Ammon's horn (tissue), 1 donor: Measurements from ENCODE around the gene RGMA.
"Not testable (repeated sequence)": the region's sequence is repeated elsewhere in the genome, so short reads cannot be mapped to it uniquely, and the experiment has no call there.

Source experiments
- DNase-seq: peaks from one replicate; pipeline ENCODE4 v3.0.0-alpha.2; 2016; ENCODE audit warnings: low spot score

The RGMA gene

GRCh38 chr15:93048426-93048721, 40.6 kb downstream of the RGMA start:
- no peak for DNase-seq

DNA sequence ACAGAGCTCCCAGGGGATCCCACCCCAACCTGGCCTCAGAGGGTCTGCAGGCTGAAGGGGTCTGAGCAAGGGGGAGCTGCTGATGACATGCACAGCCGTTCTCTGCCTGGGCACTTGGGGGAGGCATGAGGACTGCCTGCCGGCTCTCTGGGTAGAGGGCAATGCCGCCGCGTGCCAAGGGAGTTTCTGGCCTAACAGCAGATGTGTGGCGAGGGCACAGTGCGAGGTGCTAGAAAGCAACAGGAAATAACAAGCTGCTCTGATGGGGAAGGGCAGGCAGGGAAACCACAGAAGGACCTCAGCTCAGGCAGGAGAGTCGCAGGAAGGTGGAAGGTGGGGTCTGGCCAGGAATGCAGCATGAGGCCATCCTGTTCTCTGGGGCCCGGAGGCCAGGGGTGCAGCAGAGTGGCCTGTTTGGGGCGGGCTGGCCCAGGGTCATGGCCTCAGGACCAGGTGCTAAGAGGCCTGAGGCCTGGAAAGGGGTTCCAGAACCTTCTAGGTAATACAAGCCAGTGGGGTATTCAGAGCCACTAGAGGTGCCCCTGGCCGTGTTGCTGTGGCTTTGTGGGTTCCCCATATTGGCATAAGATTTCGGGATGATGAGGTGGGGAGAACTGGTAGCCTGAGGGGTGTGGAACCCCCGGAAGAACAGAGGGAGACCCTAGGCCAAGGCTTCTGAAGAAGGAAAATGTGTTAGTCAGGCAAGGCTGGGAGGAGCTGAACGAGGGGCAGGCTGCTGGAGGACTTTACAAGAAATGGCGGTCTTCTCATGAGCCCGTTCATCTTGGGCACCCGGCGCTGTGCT, 41.2 kb downstream of the RGMA start:
- no peak for DNase-seq

DNA sequence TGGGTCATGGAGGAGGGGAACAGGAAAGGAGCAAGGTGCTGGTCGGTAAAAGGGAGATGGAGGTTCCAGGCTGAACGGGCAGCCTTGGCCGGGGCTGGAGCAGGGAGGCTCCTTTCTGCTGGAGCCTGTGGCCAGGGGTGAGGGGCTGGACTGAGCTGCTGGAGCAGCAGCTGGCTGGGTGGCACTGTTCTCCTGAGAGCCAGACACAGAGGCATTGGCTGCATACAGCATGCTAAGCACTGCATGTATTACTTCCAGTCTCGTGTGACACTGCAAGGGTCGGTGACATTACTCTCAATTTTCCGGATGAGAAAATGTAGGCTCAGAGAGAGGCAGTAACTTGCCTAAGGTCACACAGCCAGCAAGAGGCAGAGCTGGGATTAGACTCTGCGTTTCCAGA, 42.3 kb downstream of the RGMA start:
- no peak for DNase-seq

- no peak for DNase-seq
These were observed 42.9 kb downstream of the RGMA start for GRCh38 chr15:93046120-93046519.

DNA sequence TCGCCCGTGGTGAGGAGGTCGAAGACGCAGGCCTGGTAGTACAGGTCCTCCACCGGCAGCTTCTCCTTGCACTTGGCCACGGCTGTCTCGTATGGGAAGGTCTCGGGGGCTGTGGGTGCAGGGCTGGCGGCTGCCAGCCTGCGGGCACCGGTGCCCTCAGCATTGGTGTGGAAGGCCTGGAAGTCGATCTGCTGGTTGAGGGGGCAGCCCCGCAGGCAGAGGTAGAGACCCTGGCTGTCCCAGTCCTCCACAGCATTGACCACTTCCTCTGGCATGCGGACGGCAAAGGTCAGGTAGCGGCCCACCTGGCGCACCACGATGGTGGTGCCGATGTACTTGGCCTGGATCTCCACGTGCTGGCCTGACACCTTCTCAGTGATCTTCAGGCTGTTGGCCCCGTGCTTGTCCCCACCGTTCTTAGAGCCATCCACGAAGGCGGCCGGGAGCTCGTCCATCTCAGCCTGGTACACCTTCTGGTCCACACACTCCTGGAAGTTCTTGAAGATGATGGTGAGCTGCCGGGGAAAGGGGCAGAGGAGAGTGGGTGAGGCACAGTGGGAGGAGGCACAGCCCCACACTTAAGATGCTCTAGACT, 43.7 kb downstream of the RGMA start:
- no peak for DNase-seq

DNA sequence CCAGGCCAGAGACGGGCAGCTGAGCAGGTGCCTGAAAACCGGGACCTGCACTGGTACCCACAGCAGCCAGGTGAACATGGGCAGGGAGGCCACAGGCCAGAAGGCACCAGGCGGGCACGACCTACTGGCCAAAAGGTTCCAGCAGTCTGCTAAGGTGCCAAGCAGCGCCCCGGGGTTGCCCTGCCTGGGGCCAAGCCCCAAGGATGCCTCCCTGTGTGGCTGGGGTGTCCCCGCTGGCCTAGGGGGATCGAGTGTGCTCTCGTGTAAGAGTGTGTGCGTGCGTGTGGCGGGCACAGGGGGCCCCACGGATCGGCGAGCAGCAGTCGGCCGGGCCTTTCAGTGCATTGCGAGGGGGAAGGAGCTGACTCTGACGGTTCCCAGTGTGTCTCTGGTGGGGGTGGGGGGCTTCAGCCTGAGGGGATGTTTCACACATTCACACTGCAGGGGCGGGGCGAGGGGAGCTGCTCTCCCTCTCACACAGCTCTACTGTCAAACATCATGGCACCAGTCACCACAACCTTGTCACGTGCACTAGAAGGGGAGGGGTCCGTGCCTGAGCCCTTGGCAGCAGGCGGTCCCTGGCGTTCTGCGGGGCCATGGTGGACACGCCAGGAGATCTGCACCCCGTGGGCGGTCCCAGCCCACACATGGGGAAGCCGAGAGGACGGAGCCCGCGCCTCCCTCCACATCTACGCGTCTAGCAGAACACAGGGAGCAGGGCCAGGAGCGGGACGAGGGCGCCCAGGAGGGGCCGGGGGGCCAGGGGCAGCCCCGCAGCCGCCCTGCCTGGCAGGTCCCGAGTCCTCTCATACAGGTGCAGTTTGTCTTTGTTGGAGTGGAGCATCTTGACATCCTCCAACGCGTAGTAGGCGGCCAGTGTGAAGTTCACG, 44.5 kb downstream of the RGMA start:
- DNase-seq = no peak

DNA sequence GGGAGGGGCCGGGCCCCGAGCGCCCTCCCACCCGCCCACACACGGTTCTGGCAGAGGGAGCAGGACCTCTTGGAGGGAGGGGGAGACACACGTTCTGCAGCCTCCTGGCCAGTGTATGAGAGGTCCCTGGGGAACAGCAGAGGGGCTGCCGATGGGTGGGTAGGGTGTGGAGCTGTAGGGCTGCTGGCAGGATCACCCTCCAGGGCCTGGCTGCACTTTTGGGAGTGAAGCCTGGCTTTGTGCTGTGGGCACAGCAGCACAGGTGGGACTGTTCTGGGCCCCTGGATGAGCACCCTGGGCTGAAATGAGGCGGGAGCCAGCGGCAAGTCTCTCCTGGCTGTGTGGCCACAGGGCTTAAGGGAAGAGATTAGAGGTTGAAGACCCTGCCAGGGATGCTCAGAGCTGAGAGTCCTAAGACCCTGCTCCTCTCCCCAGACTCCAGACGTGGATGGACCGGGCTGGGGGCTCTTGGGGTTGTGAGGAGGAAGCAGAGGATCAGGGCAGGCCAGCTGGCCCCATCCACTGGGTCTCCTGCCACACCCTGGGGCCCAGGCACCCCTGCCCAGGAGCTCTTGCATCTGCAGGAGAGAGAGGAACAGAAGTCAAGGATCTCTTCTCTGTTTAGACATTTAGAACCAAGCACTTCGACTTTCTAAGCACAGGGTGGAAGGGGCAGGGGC, 45.2 kb downstream of the RGMA start:
- DNase-seq = no peak

GRCh38 chr15:93042691-93043378, 46.2 kb downstream of the RGMA start:
- peak; percentile 49 for DNase-seq

GRCh38 chr15:93042211-93042610, 46.8 kb downstream of the RGMA start:
- no peak for DNase-seq

DNA sequence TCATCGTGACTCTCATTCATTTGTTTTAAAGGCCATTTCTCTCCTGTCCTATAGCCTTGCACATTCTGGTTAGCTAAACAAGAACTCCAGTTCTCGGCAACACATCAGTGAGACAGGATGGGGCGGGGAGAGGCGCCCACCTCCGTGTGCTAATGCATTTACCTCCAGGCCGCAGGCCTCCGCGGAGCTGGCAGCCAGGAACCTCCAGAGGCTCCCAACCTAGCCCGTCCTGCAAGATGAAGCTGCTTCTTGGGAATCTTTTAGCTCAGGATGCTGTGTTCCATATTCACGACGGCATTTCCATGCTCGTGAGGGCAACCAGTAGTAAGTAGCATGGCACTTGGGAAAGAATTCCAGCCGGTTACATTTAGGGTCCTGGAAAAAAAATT, 47.9 kb downstream of the RGMA start:
- DNase-seq = no peak

- DNase-seq = no peak
These were observed 48.5 kb downstream of the RGMA start for GRCh38 chr15:93040288-93041158.

GRCh38 chr15:93039562-93040287, 49.3 kb downstream of the RGMA start:
- not testable (repeated sequence) for DNase-seq

GRCh38 chr15:93037820-93038705, 50.9 kb downstream of the RGMA start:
- DNase-seq = no peak

GRCh38 chr15:93036951-93037819, 51.8 kb downstream of the RGMA start:
- DNase-seq = peak; percentile 83

DNA sequence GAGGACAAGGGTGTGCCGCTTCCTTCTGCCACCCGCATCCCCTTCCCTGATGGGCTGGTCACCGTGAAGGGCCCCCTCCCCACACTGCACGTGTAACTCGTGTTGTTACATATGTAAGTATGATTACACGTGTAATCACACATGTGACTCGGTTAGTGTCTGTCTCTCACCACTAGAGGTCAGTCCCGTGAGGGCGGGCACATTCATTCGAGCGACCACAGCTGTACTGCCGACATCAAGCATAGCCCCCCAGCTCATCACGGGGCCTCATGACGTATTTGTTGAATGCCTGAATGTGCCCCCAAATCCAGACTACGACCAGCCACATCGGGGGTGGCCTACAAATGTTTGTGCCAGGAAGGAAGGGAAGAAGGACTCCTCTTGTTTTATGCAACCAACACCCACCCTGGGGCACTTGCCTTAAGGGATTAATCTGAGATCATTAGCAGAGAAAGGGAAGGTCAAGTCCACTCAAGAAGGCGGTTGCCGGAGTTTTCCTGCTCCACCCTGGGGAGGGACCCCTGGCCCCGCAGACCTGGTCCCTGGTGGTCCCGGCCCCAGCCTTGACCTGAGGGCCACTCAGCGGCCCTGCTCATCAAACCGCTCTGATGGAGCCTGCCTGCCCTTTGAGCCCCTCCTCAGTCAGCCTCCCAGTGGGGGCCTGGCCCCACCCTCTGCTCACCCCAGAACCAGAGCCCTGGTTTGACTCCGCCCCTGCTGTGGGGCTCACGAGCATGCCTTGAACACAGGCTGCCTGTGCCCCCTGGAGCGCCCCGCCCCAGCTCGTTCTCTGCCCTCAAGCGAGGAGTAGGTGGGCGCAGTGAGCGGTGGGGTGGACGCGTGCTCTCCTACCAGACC, 52.8 kb downstream of the RGMA start:
- DNase-seq = no peak

- DNase-seq = no peak
These were observed 53.7 kb downstream of the RGMA start for GRCh38 chr15:93035092-93035915.
